GM21447 (cell line): Measurements from ENCODE around the gene CSTF2T.
"Not testable (repeated sequence)": the region's sequence is repeated elsewhere in the genome, so short reads cannot be mapped to it uniquely, and the experiment has no call there.

Source experiments
- ATAC-seq: cut with Tn5 transposase; IDR thresholded peaks from one replicate; pipeline ENCODE4 v1.9.1; 2021; ENCODE audit not compliant: unreplicated experiment

The CSTF2T gene

DNA sequence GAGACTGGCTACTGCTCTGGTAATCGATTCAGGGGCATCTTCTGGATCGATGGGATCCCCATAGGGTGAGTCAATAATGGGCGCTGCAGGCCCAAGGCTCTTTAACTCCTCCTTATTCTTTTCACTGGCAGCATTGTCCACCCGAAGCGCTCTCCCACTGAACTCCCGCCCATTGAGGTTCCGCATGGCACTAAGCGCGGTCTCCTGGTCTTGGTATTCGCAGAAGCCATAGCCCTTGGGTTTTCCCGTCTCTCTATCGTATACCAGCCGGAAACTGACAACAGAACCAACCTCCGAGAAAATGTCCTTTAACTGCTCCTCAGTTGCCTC, 285 bp downstream of the CSTF2T start:
- peak; percentile 26 for ATAC-seq

GRCh38 chr10:51698473-51699063, 827 bp downstream of the CSTF2T start:
- no peak for ATAC-seq

GRCh38 chr10:51696251-51696650, 3.1 kb downstream of the CSTF2T start:
- no peak for ATAC-seq

- no peak for ATAC-seq
Observed at GRCh38 chr10:51694086-51694768, 5.2 kb downstream of the CSTF2T start.

GRCh38 chr10:51691135-51691534, 8.3 kb downstream of the CSTF2T start:
- no peak for ATAC-seq

- ATAC-seq, result no peak
Observed at GRCh38 chr10:51689536-51689935, 9.9 kb downstream of the CSTF2T start.

GRCh38 chr10:51688826-51689225, 10.6 kb downstream of the CSTF2T start:
- ATAC-seq, result not testable (repeated sequence)

GRCh38 chr10:51687296-51687695, 12.1 kb downstream of the CSTF2T start:
- ATAC-seq, result no peak

DNA sequence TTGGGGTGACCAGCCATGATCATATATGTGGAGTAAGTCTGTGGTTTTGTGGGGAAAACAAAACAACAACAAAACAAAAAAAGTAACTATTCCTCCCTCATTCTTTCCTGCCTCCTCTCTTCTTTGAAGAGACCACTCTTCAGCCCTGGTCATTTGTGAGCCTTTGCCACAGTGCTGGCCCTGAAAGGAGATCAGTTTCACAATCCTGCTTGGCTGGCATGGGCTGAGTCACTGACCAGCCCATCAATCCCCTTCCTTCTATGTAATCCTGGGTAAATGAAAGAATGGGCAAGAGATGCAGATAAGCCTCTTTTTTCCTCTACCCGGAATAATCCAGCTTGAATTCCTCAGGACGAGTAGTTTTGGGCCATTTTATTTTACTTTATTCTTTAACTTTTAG, 13.6 kb downstream of the CSTF2T start:
- no peak for ATAC-seq

DNA sequence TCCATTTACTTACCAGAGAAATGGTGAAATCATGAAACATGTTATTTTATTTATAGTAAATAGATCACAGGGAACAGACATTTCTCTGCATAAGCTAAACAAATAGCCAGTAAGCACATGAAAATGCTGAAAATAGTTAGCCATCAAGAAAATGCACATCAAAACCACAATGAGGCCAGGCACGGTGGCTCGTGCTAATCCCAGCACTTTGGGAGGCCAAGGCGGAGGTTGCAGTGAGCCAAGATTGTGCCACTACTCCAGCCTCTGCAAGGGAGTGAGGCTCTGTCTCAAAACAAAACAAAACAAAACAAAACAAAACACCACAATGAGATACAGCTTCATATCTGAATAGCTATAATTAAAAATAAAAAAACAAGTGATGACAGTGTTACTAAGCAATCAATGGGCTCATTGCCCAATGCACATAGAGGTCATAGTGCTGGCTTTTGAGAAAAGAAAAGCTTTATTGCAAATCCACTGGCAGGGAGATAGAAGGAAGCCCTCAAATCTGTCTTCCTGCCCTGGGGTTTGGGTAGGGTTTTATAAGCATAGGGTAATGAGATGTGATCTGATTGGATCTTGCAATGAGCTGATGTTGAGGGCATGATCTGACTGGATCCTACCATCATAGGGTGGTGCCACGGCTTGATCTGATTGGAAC, 16.2 kb downstream of the CSTF2T start:
- no peak for ATAC-seq

GRCh38 chr10:51679841-51680240, 19.6 kb downstream of the CSTF2T start:
- no peak for ATAC-seq

DNA sequence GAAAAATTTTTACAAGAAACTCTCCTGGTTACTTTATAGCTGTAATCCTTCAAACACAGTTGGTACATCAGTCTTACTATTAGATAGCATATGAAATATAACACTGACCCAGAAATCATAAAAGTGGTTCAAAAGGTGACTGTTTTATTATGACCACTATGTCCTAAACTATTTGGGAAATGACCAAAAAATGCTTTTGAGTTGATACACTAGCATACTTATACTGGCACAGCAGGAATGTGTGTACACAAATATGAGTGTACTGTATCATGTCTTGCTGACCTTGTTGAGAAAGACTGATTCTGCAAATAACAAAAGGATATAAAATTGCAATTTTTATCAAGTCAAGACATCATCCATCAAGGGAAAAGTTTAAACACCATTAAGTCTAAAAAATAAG, 24.3 kb downstream of the CSTF2T start:
- no peak for ATAC-seq

DNA sequence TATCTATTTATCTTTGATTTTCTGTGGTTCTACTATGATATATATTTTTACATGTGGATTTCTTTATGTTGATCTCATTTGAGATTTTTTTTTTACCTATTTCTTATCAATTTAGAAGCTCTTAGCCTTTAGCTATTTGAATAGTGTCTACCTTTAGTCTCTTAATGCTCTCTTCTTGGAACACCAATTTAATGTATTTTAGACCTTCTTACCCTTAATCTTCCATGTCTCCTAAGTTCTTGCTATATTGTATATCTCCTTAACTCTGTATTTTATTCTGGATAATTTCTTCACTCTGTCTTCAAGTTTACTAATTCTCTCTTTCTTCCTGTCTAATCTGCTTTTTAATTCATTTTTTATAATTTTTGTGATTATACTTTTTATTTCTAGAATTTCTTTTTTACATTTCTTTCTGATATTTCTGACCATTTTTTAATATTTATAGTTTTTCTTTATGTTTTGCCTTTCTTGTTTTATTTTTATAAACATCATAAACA, 27.3 kb downstream of the CSTF2T start:
- ATAC-seq, result no peak

DNA sequence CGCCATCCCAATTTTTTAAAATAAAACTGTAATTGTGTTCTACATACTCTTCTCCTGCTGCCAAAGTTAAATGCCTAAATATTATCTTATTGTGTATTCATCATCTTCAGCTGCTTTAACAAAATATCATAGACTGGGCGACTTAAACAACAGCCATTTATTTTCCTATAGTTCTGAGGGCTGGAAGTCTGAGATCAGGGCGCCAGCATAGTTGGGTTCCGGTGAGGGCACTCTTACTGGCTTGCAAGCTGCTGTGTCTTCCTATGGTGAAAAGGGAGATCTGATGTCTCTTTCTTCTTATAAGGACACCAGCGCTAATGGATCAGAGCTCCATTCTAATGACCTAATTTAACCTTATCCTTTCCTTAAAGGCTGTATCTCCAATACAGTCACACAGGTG, 30.4 kb downstream of the CSTF2T start:
- no peak for ATAC-seq

DNA sequence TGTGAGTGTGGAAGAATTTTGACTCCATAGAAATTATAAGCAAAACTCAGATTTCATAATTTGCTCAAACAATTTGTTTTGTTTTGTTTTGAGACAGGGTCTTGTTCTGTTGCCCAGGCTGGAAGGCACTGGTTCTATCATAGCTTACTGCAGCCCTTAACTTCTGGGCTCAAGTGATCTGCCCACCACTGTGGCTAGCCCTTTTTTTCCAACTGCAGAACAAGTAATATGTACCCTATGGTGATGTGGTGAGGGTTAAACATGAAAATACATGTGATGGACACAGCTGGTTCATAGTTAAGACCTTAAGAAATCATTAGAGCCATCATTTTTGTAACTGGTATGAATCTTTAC, 31.1 kb downstream of the CSTF2T start:
- ATAC-seq, result no peak

DNA sequence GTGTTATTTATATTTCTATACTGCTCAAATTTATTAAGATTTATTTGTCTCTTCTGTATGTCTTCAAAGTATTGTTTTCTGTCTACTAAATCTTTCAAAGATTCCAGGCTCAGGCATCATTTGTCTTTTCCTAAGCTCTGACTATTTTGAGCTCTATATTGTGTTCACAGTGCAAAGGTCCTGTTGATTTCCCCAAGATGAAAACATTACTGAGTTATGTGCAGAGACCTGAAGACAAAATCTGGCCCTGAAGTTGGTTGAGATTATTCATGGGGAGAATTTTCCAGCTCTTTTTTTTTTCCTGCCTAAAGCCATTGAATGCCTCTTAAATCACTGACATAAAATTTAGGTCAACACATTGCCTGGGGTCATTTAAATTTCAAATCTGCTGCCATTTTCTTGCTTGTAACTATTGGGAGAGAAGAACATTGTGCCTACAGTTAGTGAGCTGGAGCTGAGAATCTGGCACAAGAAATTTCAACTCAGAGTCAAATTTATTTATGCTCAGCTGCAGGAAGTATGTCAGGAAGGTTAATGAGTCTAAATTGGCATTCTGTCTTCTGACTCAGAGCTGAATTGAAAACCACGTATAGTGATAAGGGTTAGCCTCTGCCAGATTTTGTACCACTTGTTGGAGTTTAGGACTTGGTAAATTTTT, 31.6 kb downstream of the CSTF2T start:
- ATAC-seq, result no peak

- ATAC-seq, result no peak
Observed at GRCh38 chr10:51666456-51666855, 32.9 kb downstream of the CSTF2T start.

DNA sequence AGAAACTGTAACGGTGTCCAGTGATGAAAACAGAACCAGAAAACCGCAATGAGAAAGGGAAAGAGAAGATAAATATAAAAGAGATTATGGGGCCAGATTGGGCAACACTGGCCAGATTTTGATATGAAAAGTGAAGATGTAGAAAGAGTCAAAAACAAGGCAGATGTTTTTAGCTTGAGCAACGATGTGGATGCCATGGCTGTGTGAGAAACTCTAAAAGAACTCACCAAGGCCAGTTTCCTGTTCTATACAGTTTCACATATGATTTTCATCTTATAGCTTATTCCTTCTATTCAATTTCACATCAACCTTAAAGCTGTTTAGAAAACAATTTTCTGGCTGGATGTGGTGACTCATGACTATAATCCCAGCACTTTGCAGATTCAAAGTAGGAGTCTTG, 36.3 kb downstream of the CSTF2T start:
- no peak for ATAC-seq

GRCh38 chr10:51659344-51659743, 40.1 kb downstream of the CSTF2T start:
- ATAC-seq, result no peak

DNA sequence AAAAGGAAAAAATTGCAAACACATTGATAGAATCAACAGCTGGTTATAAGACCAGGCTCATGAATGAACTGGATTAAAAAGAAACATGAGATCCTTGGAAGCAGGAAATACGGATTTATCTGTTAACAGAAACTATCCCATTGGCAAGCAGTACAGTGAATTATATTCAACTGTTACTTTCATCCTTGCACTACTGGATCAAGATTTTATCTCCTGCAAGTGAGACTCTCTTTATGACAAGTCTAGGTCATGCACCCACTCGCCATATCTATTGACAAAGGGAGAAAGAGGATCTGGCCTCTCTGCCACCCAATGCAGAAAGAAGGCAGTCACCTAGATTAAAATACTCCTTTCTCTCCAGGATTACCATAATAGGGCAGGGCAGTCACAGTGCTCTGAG, 41.4 kb downstream of the CSTF2T start:
- no peak for ATAC-seq

DNA sequence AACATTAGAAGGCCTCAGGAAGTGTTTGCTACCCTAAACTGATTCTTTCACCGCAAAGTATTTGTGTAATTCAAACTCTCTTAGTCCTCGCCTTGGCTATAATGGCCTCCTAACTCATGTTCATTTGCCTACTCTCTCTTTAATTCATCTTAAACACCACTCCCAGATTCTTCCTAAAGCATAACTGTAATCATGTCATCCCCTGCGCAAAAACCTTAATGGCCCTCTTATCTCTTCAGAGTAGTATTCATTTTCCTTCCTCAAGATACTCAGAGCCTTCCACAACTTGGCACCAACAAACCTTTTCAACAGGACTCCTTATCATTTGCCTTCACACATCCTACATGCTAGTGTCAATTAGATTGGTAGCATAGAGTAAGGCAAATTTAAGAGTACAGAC, 42.9 kb downstream of the CSTF2T start:
- ATAC-seq, result no peak

DNA sequence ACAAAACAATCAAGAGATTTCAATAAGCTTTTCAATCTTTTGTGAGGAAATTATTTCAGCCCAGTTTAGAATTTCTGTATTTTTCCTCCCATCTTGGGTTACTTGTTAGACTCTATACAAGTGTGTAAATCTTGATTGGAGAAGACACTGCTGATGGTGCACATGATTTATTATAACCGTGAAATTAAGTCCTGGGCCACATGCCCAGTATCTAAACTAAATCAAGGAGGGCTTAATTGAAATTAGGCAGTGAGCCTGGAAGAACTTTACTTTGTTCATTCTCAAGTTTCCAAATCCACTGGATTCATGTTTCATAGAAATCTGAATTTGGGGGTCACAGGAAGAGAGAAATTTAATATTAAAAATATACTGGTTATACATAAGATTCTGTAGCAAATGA, 44.5 kb downstream of the CSTF2T start:
- no peak for ATAC-seq
